Pons (tissue), 1 donor: ENCODE results near the gene PCDHGB5.
A peak's percentile ranks its signal among the peaks of the same experiment; 100 is the strongest.
"Not testable (repeated sequence)": the region's sequence is repeated elsewhere in the genome, so short reads cannot be mapped to it uniquely, and the experiment has no call there.

ENCODE experiments used
- DNase-seq: peaks from one replicate; pipeline ENCODE4 v3.0.0-alpha.2; 2016; ENCODE audit warnings: low spot score

The PCDHGB5 gene

DNA sequence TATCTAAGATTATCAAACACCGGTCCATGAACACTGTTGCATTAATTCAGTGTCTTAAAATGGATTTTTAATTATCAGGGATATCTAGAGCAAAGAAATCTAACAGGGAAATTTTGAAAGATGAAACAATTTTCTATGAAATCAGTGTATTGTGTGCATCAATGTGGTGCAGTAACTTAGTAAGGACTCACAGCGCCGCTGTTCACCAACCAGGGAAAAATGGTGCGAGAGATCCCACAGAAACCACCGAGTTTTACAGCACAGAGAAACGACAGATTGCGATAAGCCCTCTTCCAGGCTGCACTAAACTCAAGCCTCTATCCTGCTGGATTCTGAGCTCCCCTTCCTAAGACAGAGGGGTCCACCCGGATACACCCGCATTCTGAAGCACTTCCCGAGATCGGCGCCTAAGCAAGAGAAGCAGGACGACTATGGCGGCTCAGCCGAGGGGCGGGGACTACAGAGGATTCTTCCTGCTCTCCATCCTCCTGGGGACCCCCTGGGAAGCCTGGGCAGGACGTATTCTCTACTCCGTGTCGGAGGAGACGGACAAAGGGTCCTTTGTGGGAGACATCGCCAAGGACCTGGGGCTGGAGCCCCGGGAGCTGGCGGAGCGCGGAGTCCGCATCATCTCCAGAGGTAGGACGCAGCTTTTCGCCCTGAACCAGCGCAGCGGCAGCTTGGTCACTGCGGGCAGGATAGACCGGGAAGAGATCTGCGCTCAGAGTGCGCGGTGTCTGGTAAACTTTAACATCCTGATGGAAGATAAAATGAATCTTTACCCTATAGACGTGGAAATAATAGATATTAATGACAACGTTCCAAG is 15.1 kb upstream of the PCDHGB5 start, which contains the start of gene PCDHGA7:
PCDHGA7 (plus strand) TSS at position 274 of the 826 bp plus-strand sequence; CDS start at position 432, 158 bp downstream.
- no peak for DNase-seq

DNA sequence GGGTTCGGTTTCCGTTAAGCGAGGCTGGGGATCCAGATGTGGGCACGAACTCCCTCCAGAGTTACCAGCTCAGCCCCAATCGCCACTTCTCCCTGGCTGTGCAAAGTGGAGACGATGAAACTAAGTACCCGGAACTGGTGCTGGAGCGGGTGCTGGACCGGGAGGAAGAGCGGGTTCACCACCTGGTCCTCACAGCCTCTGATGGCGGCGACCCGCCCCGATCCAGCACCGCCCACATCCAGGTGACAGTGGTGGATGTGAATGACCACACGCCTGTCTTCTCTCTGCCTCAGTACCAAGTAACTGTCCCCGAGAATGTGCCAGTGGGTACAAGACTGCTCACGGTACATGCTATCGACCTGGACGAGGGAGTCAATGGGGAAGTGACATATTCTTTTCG is 14.4 kb upstream of the PCDHGB5 start:
- no peak for DNase-seq

- no peak for DNase-seq
Observed at GRCh38 chr5:141384471-141385267, 13.1 kb upstream of the PCDHGB5 start.

GRCh38 chr5:141387557-141388311 is 10.0 kb upstream of the PCDHGB5 start, which contains the start of gene PCDHGB4:
Gene PCDHGB4, plus strand, starts transcription at chr5:141387698. Its CDS starts 187 bp downstream, at chr5:141387885.
- DNase-seq = not testable (repeated sequence)

DNA sequence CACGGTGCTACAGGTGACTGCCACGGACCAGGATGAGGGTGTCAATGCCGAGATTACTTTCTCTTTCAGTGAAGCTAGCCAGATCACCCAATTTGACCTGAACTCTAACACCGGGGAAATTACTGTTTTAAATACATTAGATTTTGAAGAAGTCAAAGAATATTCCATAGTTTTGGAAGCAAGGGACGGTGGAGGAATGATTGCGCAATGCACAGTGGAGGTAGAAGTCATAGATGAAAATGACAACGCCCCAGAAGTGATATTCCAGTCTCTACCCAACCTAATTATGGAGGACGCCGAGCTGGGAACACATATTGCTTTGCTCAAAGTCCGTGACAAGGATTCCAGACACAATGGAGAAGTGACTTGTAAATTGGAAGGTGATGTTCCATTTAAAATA is 9.1 kb upstream of the PCDHGB5 start:
- no peak for DNase-seq

DNA sequence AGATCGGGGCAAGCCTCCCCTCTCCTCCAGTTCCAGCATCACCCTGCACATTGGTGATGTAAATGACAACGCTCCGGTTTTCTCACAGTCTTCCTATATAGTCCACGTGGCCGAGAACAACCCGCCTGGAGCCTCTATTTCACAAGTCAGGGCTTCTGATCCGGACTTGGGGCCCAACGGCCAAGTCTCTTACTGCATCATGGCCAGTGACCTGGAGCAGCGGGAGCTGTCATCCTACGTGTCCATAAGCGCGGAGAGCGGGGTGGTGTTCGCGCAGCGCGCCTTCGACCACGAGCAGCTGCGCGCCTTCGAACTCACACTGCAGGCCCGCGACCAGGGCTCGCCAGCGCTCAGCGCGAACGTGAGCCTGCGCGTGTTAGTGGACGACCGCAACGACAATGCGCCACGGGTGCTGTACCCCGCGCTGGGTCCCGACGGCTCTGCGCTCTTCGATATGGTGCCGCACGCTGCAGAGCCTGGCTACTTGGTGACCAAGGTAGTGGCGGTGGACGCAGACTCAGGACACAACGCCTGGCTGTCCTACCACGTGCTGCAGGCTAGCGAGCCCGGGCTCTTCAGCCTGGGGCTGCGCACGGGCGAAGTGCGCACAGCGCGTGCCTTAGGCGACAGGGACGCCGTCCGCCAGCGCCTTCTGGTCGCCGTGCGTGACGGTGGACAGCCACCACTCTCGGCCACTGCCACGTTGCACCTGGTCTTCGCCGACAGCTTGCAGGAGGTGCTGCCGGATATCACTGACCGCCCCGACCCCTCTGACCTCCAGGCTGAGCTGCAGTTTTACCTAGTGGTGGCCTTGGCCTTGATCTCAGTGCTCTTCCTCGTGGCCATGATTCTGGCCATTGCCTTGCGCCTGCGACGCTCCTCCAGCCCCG is 8.3 kb upstream of the PCDHGB5 start:
- DNase-seq = no peak

DNA sequence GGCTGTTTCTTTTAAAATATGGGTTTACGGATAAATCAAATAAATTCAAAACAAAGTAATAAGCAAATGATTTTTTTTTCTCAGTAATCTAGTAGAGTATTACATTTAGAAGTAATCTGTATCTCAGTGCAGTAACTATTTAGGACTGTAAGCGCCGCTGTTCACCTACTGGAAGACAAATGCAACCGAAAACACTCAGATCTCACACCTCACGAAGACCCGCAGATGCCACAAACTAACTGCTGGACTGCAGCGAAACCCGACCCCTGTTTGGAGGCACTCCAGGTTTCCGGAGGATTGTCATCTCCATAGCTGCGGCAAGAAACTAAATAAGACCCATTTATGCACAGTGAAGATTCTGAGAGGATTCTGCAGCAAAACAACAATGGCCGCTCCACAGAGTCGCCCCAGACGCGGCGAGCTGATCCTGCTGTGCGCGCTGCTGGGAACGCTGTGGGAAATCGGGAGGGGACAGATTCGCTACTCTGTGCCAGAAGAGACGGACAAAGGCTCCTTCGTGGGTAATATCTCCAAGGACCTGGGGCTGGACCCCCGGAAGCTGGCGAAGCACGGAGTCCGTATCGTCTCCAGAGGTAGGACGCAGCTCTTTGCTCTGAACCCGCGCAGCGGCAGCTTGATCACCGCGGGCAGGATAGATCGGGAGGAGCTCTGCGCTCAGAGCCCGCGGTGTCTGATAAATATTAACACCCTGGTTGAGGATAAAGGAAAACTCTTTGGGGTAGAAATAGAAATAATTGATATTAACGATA is 5.1 kb upstream of the PCDHGB5 start, which contains the start of gene PCDHGA8:
PCDHGA8 (plus strand) TSS at position 205 of the 770 bp plus-strand sequence; CDS start at position 386, 181 bp downstream.
- DNase-seq = no peak

DNA sequence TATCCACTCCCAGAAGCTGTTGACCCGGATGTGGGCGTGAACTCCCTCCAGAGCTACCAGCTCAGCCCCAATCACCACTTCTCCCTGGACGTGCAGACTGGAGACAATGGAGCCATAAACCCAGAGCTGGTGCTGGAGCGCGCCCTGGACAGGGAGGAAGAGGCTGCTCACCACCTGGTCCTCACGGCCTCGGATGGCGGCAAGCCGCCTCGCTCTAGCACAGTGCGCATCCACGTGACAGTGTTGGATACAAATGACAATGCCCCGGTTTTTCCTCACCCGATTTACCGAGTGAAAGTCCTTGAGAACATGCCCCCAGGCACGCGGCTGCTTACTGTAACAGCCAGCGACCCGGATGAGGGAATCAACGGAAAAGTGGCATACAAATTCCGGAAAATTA is 4.5 kb upstream of the PCDHGB5 start:
- DNase-seq = no peak

GRCh38 chr5:141394401-141395187 is 3.2 kb upstream of the PCDHGB5 start:
- not testable (repeated sequence) for DNase-seq

DNA sequence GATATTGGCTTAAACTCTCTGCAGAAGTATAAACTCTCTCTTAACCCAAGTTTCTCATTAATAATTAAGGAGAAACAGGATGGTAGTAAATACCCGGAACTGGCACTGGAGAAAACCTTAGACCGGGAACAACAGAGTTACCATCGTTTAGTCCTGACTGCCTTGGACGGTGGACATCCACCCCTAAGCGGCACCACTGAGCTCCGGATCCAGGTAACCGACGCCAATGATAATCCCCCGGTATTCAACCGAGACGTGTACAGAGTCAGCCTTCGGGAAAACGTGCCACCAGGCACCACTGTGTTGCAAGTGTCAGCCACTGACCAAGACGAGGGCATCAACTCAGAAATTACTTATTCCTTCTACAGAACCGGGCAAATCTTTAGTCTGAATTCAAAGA is 861 bp downstream of the PCDHGB5 start:
- no peak for DNase-seq

DNA sequence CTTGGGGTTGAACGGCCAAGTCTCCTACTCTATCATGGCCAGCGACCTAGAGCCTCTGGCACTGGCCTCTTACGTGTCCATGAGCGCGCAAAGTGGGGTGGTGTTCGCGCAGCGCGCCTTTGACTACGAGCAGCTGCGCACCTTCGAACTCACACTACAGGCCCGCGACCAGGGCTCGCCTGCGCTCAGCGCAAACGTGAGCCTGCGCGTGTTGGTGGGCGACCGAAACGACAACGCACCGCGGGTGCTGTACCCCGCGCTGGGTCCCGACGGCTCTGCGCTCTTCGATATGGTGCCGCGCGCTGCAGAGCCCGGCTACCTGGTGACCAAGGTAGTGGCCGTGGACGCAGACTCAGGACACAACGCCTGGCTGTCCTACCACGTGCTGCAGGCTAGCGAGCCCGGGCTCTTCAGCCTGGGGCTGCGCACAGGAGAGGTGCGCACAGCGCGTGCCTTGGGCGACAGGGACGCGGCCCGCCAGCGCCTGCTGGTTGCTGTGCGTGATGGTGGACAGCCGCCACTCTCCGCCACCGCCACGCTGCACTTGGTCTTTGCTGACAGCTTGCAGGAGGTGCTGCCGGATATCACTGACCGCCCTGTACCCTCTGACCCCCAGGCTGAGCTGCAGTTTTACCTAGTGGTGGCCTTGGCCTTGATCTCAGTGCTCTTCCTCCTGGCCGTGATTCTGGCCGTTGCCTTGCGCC is 2.0 kb downstream of the PCDHGB5 start:
- no peak for DNase-seq

DNA sequence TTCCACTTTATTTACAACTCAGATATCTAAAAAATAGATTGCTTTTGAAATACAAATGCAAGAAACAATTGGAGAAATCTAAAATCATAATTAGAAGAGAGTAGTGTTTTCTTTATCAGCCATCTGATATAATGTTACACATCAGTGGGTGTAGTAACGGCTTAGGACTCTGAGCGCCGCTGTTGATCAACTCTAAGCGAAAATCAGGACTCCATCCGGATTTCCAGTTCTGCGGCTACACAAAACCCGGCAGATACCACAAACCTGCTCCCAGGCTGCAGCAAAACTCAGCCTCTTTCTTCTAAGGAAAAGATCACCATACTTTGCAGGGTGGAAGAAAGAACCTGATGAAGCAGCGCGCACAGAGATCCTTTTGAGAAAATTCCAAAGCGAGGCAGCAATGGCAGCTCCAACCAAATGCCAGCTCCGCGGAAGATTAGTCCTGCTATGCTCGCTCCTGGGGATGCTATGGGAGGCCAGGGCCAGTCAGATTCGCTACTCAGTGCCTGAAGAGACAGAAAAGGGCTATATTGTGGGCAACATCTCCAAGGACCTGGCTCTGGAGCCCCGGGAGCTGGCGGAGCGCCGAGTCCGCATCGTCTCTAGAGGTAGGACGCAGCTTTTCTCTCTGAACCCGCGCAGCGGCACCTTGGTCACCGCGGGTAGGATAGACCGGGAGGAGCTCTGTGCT is 5.0 kb downstream of the PCDHGB5 start, which contains the start of gene PCDHGA9:
PCDHGA9 (plus strand) TSS at position 226 of the 691 bp plus-strand sequence; CDS start at position 401, 175 bp downstream.
- peak; percentile 8 for DNase-seq

GRCh38 chr5:141403387-141403786 is 5.6 kb downstream of the PCDHGB5 start:
- no peak for DNase-seq

DNA sequence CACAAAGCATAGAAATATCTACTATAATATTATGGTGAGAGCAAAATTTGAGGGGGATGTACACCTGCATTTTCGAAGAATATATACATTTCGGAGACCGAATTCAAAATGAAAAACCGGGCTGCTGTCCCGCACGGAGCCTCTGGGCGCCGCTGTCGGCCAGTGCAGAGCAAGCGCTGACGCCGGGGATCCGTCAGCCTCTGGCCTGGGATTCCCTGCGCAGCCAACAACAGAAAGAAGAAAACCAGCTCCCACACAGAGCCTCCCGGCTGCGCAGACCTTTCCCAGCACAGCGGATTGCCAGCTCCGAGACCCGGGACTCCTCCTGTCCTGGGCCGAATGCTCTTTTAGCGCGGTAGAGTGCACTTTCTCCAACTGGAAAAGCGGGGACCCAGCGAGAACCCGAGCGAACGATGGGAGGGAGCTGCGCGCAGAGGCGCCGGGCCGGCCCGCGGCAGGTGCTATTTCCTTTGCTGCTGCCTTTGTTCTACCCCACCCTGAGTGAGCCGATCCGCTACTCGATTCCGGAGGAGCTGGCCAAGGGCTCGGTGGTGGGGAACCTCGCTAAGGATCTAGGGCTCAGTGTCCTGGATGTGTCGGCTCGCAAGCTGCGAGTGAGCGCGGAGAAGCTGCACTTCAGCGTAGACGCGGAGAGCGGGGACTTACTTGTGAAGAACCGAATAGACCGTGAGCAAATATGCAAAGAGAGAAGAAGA is 10.2 kb downstream of the PCDHGB5 start, which contains the start of gene PCDHGB6:
PCDHGB6 (plus strand) TSS at position 232 of the 716 bp plus-strand sequence; CDS start at position 414, 182 bp downstream.
- DNase-seq = not testable (repeated sequence)

- DNase-seq = no peak
Observed at GRCh38 chr5:141409598-141410306, 12.0 kb downstream of the PCDHGB5 start.

GRCh38 chr5:141411575-141411974 is 13.8 kb downstream of the PCDHGB5 start:
- DNase-seq = no peak
